Right lobe of liver (tissue), 4 donors: Measurements from ENCODE around the gene IFIT3.

Source experiments
- CTCF ChIP-seq, 4 donors: fragments of 200-600 bp in 3 of 4; fragments of 450-650 bp in 1 of 4; IDR thresholded peaks; one replicate each; pipeline versions ENCODE4 v1.5.1 to v1.8.0; 2016 to 2022; ENCODE audit warnings: antibody characterized with exemption in 4 of 4, mild to moderate bottlenecking in 2 of 4
- POLR2A ChIP-seq: fragments of 450-650 bp; IDR thresholded peaks from one replicate; pipeline ENCODE4 v1.6.1; 2017; ENCODE audit warnings: antibody characterized with exemption, mild to moderate bottlenecking
- donor health status: DM: no; HTN: no; CAD: no.
- donor health status: DM: no; HTN: no; CAD: no.
- donor health status: DM: no; HTN: yes; CAD: no.

- no peak for TF ChIP-seq CTCF (IDR thresholded peaks at IDR 0.05)
- TF ChIP-seq POLR2A, result no peak
These were observed 23.8 kb upstream of the IFIT3 start for GRCh38 chr10:89304026-89304425.
